Measurements from ENCODE around the gene NCAN.
"Not testable (repeated sequence)": the region's sequence is repeated elsewhere in the genome, so short reads cannot be mapped to it uniquely, and the experiment has no call there.

NCAN gene

GRCh38 chr19:19211499-19212420 lies at the start of gene NCAN:
TSS of gene NCAN (plus strand) at chr19:19211958. CDS start at chr19:19216954, 4,996 bp downstream.
- DNase-seq: no peak

GRCh38 chr19:19162495-19162894 lies 49.3 kb upstream of the NCAN start:
- no peak for DNase-seq

DNA sequence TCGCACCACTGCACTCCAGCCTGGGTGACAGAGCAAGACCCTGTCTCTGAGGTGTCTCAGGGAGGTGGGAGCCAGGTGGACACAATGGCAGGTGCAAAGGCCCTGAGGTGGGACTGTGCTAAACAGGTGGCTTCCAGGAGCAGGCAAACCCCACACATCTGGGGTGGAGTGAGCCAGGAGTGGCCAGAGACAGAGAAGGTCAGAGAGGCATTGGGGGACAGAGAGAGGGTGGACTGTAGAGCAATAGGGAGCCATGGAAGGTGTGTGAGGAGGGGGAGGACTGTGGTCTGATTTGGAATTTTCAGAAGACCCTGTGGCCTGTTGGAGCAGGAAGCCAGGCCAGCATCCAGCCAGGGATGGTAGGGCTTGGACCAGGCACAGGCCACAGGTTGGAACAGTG lies 46.4 kb upstream of the NCAN start:
- DNase-seq: no peak

DNA sequence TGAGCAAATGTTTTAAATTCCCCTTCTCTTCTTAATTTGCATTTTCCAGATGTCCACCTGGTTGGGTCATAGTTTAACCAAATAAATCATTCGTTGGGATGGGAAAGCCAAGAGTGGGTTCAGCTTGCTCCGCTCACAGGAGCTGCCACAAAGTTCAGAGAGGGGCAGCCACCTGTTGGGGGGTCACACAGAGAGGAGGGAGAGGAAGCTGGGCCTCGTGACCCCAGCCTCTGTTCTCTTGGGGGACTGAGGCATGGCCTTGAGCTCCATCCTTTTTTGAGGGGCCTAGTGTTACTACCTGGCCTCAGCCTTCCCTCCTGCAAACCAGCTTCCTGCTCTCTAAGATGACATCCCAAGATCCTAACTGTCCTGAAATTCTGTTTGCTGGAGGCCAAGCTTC lies 44.1 kb upstream of the NCAN start:
- DNase-seq: no peak

DNA sequence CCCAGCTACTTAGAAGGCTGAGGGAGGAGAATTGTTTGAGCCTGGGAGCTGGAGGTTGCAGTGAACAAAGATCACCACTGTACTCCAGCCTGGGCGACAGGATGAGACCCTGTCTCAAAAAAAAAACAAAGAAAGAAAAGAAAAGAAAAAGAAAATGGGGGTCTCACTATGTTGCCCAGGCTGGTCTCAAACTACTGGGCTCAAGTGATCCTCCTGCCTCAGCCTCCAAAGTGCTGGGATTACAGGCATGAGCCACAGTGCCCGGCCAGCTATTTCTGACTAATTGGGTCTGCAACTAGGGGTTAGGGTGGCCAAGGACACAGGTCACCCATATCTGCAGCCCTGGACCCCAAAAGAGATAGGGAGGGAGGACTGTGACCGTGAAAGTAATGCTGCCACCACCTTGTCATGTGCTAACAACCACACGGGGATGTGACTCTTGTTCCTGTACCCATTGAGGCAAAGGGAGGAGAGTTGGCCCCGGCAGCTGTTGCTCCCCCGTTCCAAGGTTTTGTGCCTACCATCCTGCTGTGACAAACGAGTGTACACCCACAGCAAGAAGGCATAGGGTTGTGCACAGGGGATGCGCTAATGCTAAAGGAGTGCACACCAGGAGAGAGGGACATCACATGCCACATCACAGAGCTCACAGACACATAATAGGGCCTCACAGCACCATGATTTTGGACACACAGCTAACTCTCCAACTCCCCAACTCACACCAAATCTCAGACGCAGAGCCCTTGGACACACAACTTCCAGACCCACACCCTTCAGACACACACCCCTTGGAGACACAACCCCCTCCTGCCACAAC lies 42.3 kb upstream of the NCAN start:
- no peak for DNase-seq

GRCh38 chr19:19170053-19170872 lies 41.5 kb upstream of the NCAN start, which contains the start of gene MEF2B:
TSS of gene MEF2B (minus strand) at chr19:19170263. CDS start at chr19:19150735, 19,528 bp downstream.
- DNase-seq: peak; percentile 81

DNA sequence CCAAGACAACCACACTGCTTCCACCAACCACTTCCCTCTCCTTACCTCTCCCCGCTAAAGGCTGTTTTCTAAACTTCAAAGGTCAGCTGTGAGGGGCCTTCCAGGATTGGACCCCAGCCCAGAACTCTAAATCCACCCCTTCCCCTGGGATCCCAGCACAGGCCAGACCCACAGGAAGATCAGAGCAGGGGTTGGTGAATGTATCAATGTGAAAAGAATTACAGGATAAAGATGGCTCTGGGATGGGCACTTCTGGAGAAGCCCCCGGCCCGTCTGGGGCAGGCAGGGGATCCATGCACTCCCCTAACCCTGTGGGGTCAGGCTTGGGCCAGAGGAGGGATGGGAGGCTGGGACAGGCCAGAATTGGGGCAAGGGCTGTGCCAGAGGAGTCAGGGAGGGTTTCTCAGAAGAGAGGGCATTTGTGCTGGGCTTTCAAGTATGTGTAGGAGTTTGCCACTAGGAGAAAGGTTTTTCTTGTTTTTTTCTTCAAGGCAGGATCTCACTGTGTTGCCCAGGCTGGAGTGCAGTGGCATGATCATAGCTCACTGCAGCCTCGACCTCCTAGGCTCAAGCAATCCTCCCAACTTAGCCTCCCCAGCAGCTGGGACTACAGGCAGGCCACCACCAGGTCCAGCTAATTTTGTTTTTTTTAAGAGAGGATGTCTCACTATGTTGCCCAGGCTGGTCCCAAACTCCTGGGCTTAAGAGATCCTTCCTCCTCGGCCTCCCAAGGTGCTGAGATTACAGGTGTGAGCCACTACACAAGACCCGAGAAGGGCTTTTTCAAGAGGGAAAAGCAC lies 40.7 kb upstream of the NCAN start:
- DNase-seq: no peak

DNA sequence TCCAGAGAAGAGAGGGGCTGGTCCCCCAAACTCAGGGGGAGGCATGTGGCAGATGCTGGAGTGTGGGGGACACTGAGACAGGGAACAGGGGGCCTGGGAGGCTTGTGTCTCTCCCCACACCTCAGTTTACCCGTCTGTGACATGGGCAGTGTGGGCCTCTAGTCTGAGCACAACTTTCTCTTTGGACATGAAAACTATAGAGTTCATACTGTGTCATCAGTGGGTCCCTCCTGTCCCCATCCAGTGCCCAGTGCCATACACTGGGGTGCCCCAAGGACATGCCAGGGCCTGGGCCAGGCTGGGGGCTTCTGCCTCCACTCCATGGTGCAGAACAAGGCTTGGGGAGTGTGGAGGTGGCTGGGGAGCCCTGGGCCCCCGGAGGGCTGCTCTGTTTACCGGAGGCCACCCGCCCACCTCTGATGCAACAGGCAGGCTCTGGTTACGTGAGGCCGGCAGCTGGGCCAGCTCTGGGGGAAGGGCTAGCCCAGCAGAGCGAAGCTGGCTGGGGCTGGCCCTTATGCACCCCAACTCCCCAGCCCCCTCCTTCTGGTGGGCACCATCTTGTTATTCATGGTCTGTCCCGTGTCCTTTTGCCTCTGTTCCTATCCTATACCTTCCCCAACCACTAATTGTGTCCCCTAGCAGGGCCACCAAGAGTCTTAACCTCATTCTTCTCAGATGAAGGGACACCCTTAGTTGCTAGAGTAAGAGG lies 39.8 kb upstream of the NCAN start:
- no peak for DNase-seq

DNA sequence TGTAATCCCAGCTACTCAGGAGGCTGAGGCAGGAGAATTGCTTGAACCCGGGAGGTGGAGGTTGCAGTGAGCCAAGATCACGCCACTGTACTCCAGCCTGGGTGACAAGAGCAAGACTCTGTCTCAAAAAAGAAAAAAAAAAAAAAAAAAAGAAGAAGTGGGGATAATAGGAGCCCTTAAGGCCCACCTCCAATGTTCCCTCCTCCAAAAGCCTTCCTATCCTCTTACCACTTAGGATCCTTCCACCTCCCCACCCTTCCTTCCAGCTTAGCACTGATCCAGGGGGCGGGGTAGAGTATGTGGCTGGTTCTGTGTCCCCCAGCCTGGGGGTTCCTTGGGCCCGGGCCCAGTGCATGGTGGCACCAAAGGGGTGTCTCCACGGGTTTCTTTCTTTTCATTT lies 38.5 kb upstream of the NCAN start:
- not testable (repeated sequence) for DNase-seq

DNA sequence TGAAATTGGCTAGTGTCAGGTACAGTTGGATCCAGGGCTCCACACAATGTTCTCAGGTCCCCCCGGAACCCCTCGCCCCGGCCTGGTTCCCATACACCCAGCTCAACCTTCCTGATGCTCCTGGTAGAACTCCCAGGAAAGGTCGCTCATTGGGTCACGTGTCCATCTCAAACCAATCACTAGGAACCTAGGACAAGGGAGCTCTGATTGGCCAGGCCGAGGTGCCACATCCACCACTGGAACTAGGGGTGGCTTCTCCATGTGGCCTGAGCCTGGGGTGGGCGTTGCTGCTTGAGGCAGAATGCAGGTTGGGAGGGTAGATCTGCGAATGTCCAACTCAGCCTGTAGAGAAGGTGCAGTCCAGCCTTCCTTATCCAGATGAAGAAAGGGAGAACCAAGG lies 34.8 kb upstream of the NCAN start:
- no peak for DNase-seq

DNA sequence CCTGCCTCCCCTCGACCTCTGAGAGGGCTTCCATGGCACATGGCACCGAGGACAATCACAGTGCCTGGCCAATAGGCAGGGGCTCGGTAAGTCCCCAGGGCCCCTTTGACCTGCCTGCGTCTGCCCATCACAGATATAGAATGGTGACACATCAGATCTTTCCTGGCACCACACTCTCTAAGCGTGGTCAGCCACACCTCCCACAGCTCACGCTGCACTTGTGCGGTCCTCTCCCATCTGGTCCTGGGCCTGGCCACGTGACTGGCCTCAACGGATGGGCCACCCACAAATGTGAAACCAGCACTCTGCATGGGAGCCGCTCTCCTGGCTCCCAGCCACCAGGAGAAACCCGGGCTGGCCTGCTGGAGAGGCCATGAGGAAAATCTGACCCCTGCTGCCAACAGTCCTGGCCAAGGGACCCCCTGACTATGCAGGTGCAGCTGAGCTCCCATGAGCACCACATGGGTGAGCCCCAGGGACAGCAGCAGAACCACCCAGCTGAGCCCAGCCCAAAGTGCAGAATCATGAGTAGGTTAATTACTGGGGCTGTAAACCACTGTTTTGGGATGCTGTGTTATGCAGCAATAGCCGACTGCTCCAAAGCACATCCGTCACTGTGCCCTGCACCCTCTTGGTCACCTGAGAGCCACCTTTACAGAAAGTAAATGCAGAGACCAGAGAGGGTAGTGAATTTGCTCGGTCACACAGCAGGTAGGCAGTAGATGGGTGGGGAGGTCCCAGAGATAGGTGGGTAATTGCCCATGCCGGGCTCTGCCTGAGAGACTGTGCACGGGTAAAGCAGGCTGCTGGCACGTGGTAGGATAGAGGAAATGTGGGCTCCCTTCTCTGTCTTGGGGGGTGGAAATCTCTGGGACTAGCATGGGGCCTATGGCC lies 32.0 kb upstream of the NCAN start:
- DNase-seq: no peak

GRCh38 chr19:19181488-19181998 lies 30.2 kb upstream of the NCAN start:
- DNase-seq: no peak

GRCh38 chr19:19185853-19186740 lies 25.7 kb upstream of the NCAN start:
- DNase-seq: peak; percentile 58

DNA sequence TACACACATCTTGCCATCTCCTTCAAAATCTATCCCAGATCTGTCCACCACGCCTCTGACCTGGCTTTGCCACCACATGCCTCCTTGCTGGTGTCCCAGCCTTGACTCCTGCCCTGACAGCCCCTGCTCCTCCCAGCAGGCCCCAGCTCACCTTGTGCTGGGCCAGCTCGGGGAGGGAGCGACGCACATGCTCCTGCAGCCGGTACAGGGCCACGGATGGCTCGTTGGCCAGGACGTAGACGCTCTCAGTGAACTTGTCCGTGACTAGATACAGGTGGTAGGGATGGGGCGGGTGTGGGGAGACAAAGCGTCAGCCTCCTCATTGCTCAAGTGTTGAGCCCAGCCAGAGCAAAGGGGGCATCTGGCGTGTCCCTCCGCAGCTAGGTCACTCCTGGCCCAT lies 25.0 kb upstream of the NCAN start:
- no peak for DNase-seq

- DNase-seq: no peak
These were observed 20.0 kb upstream of the NCAN start for GRCh38 chr19:19191768-19192077.

GRCh38 chr19:19192078-19192882 lies 19.5 kb upstream of the NCAN start, which contains the start of the genes BORCS8 and RFXANK:
TSS of gene BORCS8 (minus strand) at chr19:19192152. CDS start at chr19:19192117, 35 bp downstream.
TSS of gene RFXANK (plus strand) at chr19:19192258. CDS start at chr19:19193947, 1,689 bp downstream.
- DNase-seq: peak; percentile 96

DNA sequence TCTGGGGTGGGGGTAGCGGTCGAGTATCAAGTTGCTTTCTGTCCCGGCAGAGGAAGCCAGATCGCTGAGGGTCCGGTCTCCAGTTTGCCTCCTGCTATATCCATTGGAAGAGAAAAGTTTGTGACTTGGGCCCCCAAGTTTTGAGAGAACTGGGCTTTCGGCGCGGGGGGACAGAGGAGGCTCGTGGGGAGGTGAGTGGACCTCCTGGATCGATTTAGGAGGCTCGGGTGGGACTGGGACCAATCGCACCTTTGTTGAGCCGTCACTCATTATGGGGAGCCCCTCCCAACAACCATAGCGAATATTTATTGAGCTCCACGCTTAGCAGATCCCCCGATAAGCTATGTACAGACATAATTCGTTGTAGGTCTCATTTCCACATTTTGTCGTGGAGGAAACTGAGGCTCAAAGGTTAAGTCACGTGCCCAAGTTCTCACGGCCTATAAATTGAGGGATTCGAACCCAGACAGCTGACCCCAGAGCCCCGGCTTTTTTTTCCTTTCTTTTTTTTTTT lies 18.8 kb upstream of the NCAN start:
- DNase-seq: no peak

- DNase-seq: no peak
These were observed 17.8 kb upstream of the NCAN start for GRCh38 chr19:19193926-19194325.
